ENCODE measurements around the gene CALML4.
A peak's percentile ranks its signal among the peaks of the same experiment; 100 is the strongest.
"Not testable (repeated sequence)": the region's sequence is repeated elsewhere in the genome, so short reads cannot be mapped to it uniquely, and the experiment has no call there.

CALML4 gene

GRCh38 chr15:68207176-68207935 is 2.2 kb upstream of the CALML4 start:
- DNase-seq = no peak

- DNase-seq = no peak
These were observed 1.6 kb upstream of the CALML4 start for GRCh38 chr15:68206711-68207151.

DNA sequence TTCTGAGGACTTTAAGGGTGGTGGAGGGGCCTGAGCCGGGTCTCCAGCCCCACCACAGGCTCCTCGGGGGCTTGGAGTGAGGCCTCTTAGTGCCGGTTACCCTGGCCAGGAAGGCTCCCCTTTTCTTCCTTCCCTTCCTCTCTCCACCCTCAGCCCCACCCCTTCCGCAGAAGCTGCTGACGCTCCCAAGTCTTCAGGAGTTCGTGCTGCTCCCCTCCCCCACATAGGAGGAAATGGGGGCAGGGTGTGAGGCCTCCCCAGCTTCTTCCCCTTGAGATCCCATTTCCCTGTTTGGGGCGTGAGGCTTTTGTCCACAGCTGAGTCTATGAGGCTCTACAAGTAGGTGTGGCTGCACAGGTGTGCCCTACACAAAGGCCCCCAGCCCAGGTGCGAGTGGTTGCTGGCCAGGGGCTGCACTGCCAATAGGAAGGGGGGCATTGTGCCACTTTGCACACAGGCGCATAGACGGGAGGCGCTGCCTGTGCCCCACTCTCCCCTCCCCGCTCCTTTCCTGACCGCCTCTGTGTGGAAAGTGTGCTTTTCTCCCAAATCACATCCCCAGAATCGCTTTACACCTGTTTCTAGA is 915 bp upstream of the CALML4 start:
- no peak for DNase-seq

GRCh38 chr15:68205558-68205944 is 419 bp upstream of the CALML4 start:
- no peak for DNase-seq

- no peak for DNase-seq
These were observed 771 bp downstream of the CALML4 start for GRCh38 chr15:68204361-68204760.

DNA sequence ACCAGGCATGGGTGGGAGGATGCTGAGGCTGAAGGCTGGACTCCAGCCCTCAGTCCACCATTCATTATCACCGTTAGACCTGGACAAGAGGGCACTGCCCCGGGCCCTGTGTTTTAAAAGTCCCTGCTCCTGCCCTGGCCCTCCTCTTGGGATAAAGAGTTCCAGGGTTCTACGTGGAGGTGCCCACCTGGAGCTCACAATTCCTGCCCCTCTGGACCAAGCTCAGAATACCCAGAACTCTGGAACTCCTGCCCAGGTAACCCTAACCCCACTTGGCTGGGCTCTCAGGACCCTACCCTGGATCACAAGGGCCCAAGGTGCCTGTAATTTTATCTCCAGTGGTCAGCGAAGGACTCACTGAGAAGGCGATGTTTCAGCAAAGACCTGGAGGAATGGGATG is 1.2 kb downstream of the CALML4 start:
- no peak for DNase-seq

- DNase-seq = no peak
These were observed 1.6 kb downstream of the CALML4 start for GRCh38 chr15:68203486-68203885.

GRCh38 chr15:68202994-68203393 is 2.1 kb downstream of the CALML4 start:
- not testable (repeated sequence) for DNase-seq

- DNase-seq = peak; percentile 91
These were observed 3.3 kb downstream of the CALML4 start for GRCh38 chr15:68201879-68202261.

DNA sequence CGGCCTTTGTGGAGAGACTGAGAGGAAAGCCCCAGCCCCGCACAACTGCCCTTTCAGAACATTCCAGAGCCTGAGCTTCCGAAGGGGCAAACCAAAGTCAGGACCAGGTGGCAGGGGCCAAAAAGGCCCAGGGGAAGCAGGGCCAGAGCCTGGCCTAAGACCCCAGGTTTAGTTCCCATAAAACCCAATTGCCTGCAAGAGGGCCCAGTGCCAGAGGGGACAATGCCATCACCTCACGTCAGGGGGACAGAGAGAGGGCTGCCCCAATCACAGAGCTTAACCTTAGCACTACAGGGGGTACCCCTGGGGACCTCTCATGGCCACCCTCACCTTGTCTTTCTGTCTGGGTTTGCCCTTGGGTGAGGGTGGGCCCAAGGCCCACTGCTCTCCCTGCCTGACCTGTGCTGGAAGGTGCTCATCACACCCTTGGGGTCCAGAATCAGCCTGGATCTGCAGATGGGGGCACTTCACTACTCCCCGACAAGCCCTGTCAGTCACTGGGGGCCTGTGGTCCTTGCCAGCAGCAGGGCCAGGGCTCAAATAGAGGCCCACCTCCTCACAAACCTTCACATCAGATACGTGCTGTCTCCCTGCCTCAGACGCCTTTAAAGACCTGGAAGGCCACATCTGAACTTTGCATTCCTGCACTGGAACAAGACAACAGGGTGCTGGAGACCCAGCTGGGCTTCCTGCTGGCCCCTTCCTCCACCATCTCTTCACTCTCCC is 3.8 kb downstream of the CALML4 start:
- DNase-seq = peak; percentile 89

GRCh38 chr15:68200016-68200861 is 4.9 kb downstream of the CALML4 start:
- DNase-seq = peak; percentile 32

DNA sequence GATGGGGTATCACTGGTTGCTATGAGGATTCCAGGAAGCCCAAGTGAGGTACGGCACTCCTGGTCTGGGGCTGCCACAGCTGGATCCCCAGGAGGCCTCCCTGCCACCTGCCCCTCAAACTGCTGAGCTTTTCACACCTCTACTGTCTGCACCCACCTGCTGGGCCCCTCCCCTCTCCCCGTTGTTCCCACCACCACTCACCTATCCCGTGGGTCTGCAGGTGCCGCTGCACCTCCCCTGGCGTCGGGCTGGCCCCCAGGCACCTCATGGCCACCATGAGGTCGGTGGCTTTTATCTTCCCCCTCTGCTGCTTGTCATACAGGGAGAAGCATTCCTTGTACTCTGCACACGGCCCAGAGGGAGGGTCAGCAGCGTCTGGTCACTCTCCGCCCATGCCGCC is 5.8 kb downstream of the CALML4 start:
- no peak for DNase-seq

DNA sequence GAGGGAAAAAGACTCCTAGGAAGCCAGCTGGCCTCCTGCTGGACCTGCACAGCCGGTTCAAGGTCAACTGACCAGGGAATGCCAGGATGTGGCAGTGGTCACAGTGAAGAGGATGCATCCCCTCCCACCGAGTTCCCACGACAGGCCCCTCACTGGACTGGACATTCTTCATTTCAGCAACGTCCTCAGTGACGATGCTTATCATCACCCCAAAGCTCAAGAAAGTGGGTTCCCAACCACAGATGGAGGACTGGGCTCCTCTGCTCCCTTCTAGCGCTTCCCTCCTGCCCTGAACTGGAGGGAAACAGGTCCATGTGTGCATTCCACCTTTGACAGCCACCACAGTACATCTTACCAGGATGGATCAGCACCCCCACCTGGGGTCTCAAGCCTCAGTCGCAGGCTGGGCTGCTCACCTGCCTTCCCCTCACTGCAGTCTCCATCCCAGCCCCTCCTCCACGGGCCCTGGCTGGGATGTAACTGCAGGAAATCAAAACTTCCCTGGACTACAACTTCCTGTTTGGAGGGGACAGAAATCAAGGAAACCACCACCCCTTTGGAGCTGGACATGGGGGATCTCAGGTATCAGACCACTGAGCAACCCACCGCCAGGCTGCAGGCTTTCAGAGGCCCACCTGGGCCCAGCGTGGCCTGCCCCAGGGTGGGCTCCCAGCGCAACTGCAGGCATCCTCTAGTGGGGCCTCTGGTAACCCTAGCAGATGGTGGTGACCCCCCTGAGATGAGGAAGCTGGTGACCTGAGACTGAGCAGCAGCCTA is 7.3 kb downstream of the CALML4 start:
- no peak for DNase-seq

GRCh38 chr15:68197170-68197492 is 8.0 kb downstream of the CALML4 start:
- no peak for DNase-seq

DNA sequence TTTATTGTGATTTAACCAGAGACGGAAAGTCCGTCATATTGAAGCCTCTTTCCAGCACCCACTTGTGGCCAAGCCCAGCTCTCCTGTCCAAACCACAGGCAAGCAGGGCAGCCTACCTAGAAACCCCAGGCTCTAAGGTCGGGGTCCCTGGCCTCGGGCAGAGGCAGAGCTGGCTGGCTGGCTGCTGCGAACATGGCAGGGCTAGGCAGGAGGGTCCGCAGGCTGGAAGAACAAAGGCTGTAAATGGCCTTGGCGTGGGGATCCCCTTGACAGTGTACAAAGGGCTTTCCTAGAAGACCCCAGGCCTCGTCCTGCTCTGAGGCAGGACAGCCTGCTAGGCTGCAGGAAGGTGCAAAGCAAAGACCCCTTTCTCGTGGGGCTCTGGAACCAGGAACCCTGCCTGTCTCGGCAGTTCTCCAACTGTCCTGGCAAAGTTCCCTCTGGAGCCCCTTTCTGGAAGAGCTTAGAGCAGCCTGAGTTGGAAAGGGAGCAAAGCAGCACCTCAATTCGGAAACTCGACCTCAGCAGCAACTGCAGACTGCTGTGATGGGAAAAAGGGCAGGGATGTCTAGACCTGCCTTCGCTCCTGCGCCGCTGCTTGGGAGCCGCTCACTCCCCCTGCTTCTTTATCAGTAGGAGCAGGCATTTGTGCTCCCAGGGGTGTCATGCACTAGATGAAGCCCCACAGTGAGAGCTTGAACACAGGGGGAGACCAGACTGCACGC is 8.5 kb downstream of the CALML4 start:
- DNase-seq = no peak

DNA sequence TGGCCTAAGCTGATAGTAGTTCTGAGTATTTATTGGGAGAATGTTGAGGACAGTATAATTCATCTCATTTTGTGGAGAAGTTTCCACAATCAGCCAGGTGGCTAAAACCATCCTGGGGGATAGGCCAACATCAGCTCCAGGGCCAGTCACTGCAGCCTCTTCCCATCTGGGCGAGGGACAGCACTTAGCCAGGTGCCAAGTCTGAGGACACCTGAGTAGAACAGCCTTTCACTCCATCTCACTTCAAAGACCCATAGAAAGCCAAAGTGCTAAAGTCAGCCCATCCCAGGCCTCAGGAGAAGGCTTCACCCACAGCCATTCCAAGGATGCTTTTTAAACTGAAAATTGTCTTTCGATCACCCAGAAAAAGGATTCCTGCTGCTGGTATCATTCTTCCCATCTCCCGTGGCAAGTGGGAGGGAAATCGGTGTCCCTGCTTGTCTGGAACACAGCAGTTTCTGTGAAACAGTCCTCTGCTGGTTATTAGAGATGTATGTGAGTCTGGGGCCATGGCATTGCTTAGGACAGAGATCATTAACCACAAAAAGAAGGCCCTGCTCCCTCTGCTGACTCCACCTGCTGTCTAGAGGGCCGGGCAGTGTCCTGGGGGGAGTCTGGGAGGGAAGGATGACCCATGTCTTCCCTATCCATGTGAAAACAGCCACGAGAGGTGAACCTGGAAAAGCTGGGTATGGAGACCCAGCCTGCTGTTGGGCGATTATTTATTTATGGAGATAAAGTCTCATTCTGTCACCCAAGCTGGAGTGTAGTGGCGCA is 9.6 kb downstream of the CALML4 start:
- no peak for DNase-seq

DNA sequence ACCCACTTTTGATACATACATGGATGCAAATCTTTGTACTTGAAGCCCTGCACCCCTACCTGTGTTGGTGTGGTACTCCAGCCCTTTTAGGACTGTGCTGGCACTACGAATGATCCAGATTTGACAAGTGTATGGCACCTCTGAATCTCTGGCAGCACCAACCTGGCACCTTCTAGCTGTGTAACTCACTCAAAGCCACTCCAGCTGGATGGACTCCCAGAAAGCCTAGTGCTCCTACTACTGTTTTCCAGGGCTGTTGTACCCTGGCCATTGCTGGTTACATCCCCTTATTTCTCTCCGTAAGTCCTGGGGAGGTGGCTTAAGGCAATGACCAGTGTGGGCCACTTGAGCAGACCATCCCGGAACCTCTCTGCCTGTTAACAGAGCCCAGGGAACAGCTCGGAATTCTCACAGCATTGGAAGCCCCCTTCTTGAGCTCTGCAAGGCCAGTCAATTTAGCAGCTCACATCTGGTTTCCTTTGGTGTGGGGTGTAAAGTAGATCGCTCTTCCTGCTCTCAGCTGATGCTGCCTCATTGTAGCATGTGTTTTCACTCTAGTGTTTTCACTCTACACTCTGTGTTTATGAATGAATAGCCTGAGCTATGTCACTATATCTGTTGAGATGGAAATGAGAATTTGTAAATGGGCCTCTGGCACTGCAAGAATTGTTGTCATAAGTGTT is 12.2 kb downstream of the CALML4 start:
- no peak for DNase-seq

DNA sequence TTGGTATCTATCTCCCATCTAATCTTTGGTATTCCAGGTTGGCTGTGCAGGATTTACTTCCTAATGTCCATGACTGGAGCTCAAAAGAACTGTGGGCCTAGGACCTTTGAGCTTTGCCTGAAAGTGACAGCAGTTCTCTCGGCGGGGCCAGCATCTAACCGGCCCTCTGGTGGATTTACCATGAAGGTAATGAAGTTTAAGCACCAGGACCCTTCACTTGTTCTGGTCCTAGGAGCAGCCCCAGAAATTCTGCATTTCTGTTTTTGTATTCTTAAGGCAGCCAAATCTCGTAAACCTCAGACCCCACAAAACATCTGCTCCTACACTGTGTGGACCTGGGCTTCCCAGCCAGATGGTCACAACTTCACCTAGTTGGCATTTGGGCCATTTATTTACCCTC is 13.0 kb downstream of the CALML4 start:
- no peak for DNase-seq

DNA sequence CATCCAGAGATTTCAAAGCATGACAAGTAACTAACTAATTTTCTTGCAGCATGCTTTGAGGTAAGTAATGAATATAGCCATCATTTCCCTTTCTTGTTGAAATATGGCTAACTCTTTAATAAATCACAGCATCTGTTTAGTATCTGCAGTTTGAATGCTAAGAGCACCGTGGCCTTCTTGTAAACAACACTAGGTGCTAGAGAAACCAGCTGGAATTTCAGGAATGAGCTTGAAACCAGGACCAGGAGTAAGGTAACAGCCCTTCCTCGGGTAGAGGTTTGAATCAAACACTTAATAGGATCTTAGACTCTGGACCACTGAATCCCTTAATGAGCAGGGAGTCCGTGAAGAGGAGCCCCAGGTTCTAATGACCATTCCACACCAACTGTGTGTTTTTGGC is 13.6 kb downstream of the CALML4 start:
- DNase-seq = peak; percentile 36

- DNase-seq = no peak
These were observed 15.1 kb downstream of the CALML4 start for GRCh38 chr15:68190048-68190447.

All from NCI-H82 (cell line).